ENCODE results near the gene GBP5.
A peak's percentile ranks its signal among the peaks of the same experiment; 100 is the strongest.
"Not testable (repeated sequence)": the region's sequence is repeated elsewhere in the genome, so short reads cannot be mapped to it uniquely, and the experiment has no call there.

The GBP5 gene

DNA sequence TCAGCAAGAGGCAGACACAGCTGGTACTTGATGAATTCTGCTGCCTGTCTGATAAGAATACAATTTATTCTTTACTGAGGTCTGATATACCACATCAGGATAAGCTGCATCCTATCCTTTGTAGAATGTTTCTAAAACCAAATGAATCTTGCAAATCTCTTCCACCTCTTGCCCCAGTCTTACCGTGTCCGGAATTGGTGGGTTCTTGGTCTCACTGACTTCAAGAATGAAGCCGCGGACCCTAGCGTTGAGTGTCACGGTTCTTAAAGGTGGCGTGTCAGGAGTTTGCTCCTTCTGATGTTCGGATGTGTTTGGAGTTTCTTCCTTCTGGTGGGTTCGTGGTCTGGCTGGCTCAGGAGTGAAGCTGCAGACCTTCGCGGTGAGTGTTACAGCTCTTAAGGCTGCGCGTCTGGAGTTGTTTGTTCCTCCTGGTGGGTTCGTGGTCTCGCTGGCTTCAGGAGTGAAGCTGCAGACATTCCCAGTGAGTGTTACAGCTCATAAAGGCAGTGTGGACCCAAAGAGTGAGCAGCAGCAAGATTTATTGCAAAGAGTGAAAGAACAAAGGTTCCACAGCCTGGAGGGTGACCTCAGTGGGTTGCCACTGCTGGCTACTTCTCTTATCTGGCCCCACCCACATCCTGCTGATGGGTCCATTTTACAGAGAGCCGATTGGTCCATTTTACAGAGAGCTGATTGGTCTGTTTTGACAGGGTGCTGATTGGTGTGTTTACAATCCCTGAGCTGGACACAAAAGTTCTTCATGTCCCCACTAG lies at the start of gene GBP5:
TSS of gene GBP5 (minus strand) at position 592 of the 773 bp plus-strand sequence. CDS start 3,305 bp downstream, outside the sequence.
- peak; percentile 48 for DNase-seq

GRCh38 chr1:89322402-89322801 lies 49.7 kb upstream of the GBP5 start:
- no peak for DNase-seq

DNA sequence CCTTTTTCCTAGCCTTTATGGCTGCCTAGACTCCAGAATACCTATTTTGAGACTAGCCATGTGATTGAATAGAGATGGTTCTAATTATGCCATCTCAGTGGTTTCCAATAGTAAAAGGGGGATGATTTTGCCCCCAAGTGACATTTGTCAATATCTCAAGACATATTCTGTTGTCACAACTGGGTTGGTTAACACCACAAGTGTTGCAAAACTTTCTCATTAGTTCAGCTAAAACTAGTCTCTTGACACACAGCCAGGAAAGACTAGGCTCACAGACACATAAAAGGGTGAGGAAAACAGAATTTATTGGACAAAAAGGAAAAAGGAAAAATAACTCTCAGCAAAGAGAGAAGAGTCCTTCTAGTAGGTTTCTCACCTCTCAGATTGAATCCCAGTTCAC lies 39.9 kb upstream of the GBP5 start:
- no peak for DNase-seq

GRCh38 chr1:89311757-89312156 lies 39.1 kb upstream of the GBP5 start:
- no peak for DNase-seq

DNA sequence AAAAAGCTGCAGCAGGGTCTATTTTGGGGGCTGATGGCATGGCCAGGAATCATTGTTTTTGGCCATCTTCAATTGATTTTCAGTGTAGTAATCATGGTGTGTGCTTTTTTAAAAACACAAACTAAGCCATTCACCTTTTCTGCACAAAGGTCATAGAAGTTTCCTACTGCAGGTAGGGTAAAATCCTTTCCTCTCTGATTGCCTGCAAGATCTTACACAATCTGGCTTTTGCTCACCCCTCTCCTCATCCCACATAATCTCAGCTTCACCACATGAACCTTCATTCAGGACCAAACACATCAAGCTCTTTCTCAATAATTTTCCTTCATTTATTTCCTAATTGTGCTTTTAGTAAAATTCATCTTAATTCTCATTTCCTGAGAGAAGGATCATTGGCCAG lies 38.3 kb upstream of the GBP5 start:
- DNase-seq = no peak

DNA sequence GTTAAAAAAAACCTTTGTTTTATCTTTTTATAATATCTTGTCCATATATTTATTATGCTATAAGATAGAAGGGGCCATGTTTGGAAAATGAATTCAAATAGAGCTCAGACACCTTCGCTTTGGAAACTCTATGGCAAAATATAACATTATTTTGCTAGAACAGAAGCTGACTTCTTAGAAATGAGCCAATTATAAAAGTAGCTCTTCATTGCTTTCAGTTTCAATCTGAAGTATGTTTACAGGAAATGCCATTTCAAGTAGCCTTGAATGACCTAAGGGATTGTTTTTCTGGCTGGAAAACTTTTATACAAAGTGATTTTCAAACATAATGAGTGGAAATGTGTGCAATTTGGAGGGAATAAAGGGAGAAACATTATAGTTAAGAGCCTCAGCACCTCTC lies 37.8 kb upstream of the GBP5 start:
- no peak for DNase-seq

- DNase-seq = no peak
Observed at GRCh38 chr1:89309828-89310227, 37.2 kb upstream of the GBP5 start.

DNA sequence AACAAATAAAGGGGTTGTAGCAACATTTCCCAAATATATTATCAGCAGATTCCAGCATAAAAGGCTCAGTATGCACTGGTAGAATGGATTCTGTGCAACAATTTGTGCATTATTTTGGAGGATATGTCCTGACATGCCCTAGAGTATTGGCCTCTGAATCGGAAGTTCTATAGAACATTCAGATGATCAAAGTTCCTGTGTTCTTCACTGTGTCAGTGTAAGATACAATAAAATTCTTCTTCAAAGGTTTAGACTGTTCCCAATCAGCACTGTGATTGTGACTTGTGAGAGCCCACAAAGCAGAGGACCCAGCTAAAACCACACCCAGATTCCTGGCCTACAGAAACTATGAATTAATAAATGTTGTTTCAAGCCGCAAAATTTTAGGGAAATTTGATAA lies 33.6 kb upstream of the GBP5 start:
- DNase-seq = no peak

GRCh38 chr1:89305493-89305892 lies 32.8 kb upstream of the GBP5 start:
- DNase-seq = no peak

- no peak for DNase-seq
Observed at GRCh38 chr1:89304572-89305230, 32.0 kb upstream of the GBP5 start.

DNA sequence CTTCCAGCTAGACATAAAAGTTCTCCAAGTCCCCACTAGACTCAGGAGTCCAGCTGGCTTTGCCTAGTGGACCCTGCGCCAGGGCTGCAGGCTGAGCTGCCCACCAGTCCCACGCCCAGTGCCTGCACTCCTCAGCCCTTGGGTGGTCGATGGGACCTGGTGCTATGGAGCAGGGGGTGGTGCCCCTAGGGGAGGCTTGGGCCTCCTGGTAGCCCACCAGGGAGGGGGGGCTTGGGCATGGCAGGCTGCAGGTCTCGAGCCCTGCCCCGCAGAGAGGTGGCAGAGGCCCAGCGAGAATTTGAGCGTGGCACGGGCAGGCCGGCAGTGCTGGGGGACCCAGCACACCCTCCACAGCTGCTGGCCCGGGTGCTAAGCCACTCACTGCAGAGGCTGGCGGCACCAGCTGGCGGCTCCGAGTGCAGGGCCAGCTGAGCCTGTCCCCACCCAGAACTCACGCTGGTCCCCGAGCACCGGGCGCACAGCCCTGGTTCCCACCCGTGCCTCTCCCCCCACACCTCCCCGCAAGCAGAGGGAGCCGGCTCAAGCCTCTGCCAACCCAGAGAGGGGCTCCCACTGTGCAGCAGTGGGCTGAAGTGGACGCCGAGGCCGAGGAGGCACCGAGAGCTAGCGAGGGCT lies 30.2 kb upstream of the GBP5 start:
- DNase-seq = no peak

GRCh38 chr1:89299739-89300463 lies 27.2 kb upstream of the GBP5 start:
- DNase-seq = not testable (repeated sequence)

DNA sequence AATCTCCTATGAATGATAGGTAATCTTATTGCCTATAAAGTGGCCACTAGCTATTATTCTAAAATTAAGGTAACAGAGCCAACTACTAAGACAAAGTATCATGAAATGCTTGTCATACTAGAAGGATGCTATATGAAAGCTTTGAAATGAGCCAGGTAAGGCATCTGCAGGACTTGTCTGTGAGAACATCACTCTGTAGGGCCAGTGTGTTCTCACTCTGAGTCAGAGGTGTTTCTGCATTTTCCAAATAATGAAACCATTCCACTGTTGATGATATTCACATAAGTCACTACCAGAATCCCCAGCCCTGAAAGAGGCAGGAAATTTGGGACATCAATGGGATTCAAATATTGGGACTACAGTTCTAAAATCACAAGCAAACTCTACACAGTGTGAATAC lies 25.8 kb upstream of the GBP5 start:
- no peak for DNase-seq

DNA sequence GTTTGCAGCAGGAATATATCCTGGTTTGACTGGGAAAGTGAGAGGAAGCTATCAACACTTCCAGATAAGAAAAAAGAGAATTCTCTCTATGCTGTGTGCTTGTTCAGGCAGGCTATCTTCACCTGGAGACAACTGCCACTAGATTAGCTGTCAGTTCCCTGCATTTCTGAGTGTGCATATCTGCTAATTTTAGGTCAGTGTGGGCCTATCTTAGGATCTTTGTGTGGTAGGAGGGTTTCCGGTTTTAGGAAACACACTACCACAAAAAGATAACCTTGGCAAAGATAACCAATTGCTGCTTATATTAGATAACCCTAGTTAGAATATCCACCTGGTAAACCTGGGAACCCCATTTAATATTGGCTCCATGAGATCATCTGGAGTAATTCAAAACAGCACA lies 22.5 kb upstream of the GBP5 start:
- DNase-seq = no peak

GRCh38 chr1:89291276-89291675 lies 18.6 kb upstream of the GBP5 start:
- DNase-seq = no peak

DNA sequence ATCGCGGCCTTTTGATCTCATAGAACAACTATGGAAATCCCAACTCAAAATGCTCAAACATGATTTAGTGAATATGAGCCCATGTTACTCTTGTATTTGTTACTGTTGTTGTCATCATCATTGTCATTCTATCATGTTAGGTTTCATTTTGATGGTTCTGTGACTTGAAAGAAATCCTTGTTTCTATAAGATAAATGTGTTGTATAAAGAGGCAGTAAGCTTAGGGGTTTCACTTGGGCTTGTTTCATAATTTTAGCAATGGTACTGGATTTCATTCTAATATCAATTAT lies 15.3 kb upstream of the GBP5 start:
- no peak for DNase-seq

DNA sequence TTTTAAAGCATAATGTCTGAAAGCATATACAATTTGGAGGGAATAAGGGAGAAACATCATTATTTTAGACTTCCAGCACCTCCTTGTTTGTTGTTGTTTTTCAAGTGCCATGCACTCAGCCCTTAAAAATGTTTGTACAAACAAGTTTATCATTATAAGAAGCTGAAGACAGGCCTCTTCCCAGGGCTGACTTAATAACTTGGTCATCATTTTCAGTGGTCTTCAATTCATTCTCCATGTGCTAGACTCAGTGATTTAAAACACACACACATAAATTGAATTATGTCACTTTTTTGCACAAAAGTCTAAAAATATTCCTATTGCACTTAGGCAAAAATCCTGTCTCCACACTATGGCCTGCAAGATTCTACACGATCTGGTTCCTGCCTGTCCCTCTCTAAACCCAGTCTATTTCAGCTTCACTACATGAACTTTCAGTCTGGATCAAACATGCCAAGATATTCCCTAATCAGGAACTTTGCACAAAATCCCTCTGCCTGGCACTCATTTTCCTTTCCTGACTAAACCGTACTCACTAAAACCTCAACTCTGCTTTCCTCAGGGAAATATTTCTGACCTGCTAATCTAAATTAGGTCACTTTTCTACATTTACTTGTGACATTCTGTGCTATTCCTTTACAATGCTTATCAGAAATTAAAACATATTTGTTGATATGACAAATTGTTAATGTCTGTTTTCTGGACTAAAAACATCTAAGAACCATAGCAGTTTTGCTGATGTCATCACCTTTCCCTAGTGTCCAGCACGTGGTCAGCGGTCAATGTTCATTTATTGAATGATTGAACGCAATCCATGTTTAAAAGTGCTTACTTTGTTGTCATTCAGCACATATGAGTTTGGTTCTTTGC lies 14.8 kb upstream of the GBP5 start:
- no peak for DNase-seq

DNA sequence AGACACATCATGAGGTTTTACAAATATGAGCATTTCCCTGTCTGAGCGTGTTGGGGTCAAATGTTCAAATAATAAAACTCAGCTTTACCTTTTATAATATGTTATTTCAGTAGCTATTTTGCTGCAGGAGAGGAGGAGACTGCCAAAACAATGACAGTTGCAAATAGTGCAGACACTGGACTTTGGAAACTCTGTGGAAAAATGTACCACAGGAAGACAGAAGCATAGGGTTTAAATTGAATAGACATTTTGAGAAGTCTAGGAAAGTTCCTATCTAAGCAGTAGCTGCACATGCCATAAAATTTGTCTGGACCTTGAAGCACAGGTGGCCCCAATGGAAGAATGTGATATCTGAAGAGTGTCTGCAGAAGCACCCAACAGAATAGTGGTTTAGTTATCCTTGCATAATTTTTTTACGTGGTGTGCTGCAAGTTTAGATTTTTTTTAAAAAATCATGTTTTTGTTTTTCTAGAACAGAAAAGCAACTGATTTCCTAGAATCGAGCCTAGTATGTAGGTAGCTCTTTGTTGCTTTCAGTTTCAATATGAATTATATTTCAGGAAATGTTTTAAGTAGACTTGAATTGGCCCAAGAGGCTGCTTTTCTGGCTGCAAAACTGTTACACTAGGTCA lies 14.0 kb upstream of the GBP5 start:
- no peak for DNase-seq

GRCh38 chr1:89285745-89286380 lies 13.2 kb upstream of the GBP5 start:
- no peak for DNase-seq

DNA sequence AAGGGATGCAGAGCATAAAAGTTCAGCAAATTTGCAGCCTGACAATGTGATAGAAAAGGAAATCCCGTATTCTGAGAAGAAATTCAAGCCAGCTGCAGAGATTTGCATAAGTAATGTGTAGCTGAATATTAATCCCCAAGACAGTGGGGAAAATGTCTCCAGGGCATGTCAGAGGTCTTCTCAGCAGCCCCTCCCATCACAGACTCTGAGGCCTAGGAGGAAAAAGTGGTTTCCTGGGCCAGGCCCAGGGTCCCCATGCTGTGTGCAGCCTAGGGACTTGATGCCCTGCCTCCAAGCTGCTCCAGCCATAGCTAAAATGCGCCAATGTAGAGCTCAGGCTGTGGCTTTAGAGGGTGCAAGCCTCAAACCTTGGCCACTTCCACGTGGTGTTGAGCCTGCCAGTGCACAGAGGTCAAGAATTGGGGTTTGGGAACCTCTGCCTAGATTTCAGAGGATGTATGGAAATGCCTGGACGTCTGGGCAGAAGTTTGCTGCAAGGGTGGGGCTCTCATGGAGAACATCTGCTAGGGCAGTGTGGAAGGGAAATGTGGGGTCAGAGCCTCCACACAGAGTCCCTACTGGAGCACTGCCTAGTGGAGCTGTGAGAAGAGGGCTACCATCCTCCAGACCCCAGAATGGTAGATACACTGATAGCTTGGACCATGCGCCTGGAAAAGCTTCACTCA lies 11.6 kb upstream of the GBP5 start:
- not testable (repeated sequence) for DNase-seq

GRCh38 chr1:89280766-89281165 lies 8.1 kb upstream of the GBP5 start:
- DNase-seq = no peak
